ENCODE data around the gene EXOSC7.

GRCh38 chr3:44931791-44932190, 44.3 kb upstream of the EXOSC7 start:
- TF ChIP-seq CTCF (IDR thresholded peaks at IDR 0.05) (no peak), POLR2AphosphoS5 (IDR thresholded peaks at IDR 0.05) (no peak)
